ENCODE data around the gene OR14J1.
"Not testable (repeated sequence)": the region's sequence is repeated elsewhere in the genome, so short reads cannot be mapped to it uniquely, and the experiment has no call there.

OR14J1 gene, protein sequence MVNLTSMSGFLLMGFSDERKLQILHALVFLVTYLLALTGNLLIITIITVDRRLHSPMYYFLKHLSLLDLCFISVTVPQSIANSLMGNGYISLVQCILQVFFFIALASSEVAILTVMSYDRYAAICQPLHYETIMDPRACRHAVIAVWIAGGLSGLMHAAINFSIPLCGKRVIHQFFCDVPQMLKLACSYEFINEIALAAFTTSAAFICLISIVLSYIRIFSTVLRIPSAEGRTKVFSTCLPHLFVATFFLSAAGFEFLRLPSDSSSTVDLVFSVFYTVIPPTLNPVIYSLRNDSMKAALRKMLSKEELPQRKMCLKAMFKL

DNA sequence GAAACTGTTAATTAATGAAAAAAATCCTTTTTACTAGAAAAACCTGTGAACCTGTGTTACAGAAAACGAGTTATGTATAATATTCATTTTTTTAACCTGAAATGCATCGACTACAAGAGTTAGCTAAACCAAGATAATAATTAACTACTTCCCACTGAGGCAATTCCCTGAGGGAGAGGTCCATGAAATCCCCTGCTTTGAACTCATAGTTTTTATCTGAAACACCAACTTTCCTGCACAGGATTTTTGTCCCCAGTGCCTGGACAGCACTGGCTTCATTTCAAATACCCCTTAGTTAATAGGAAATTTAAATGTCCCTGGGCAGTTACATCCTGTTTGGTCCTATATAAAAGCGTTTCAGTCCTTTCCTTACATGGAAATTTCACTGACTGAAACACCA is at the start of gene OR14J1:
Gene OR14J1 (plus strand): TSS at position 386 of the 400 bp plus-strand sequence. CDS start 4,989 bp downstream, outside the sequence.
- H3K4me1 Mint-ChIP-seq (ENCODE audit: low read depth) = no peaks in the 10 kb centered on the region
- no peak within 1 kb of the TSS for H3K27ac Mint-ChIP-seq
- H3K4me3 Mint-ChIP-seq = no peak within 1 kb of the TSS
- peaks cover 30% of the 10 kb centered on the region for H3K27me3 Mint-ChIP-seq
- no peaks in the 10 kb centered on the region for H3K9me3 Mint-ChIP-seq
- H3K36me3 Mint-ChIP-seq (ENCODE audit: low read depth) = no peaks in the 10 kb centered on the region

DNA sequence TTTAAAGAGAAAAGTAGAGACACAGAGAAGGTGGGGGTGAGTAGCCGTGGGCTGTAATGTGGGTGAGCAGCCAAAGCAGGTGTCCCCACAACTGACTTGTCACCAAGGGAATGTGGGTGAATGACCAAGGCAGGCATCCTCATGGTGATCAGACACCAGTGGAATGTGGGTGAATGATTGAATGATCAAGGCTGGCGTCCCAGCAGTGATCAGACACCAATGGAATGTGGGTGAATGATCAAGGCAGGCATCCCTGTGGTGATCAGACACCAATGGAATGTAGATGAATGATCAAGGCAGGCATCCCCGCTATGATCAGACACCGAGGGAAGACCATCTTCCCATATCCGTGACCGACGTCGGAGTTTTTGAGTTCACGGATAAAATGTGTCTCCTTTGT is 49.8 kb upstream of the OR14J1 start:
- Mint-ChIP-seq H3K4me1 (ENCODE audit: low read depth) (no peaks in the 10 kb centered on the region), H3K36me3 (ENCODE audit: low read depth) (no peaks in the 10 kb centered on the region), H3K4me3 (no peak overlapping the region), H3K9me3 (peaks cover 32% of the 10 kb centered on the region), H3K27me3 (peaks cover 28% of the 10 kb centered on the region), H3K27ac (no peak overlapping the region)

DNA sequence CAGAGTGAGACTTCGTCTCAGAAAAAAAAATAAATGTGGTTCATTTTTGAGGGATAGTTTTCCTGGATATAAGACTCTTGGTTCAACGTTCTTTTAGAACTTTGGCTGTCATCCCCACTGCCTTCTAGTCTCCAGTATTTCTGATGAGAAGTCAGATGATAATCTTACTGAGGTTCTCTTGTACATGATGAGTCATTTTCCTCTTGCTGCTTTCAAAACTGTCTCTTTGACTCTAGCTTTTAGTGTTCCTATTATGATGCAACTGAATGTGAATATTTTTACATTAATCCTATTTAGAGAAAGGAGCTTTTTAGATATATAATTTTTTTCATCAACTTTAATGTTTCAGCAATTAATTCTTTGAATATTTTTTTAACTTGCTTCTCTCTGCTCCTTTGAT is 46.0 kb upstream of the OR14J1 start:
- Mint-ChIP-seq H3K4me3 (no peak overlapping the region), H3K36me3 (ENCODE audit: low read depth) (no peaks in the 10 kb centered on the region), H3K4me1 (ENCODE audit: low read depth) (no peaks in the 10 kb centered on the region), H3K9me3 (peaks cover 25% of the 10 kb centered on the region), H3K27me3 (peaks cover 14% of the 10 kb centered on the region), H3K27ac (no peak overlapping the region)

DNA sequence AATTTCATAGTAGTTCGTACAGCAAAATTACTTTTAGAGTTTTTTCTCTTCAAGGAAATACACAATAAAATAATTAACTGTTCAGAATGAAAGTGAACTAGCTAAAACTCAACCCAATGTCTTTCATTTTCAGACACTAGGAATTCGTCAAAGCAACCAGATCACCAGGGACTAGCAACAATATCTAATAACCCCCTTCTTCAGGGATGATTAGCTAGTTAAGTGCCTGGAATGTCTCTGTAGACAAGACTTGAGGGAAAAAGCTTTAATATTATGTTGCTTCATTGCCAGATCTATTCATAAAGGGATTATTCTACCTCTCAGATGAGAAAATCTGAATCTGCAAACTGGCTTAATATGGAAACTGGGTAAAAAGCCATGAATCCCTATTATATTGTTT is 41.8 kb upstream of the OR14J1 start:
- H3K9me3 Mint-ChIP-seq = peaks cover 11% of the 10 kb centered on the region
- peaks cover 16% of the 10 kb centered on the region for H3K27me3 Mint-ChIP-seq
- no peaks in the 10 kb centered on the region for H3K4me1 Mint-ChIP-seq (ENCODE audit: low read depth)
- H3K27ac Mint-ChIP-seq = no peak overlapping the region
- H3K36me3 Mint-ChIP-seq (ENCODE audit: low read depth) = no peaks in the 10 kb centered on the region
- no peak overlapping the region for H3K4me3 Mint-ChIP-seq

DNA sequence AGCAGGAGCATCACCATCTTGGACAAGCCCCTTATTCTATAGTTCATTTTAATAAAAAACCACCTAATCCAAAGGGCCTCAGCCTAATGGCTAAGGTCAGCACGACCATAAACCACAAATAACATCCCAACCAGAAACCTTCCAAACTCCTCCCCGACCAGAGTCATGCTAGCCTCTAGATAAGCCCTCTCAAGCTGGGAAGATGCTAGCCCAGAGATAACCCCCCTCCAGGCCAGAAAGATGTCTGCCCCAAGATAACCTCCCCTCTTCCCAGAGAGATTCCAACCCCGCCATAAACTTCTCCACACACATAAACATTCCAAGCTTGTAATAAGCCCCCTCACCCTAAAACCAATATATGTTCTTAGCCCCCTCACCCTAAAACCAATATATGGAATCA is 38.5 kb upstream of the OR14J1 start:
- H3K9me3 Mint-ChIP-seq = no peaks in the 10 kb centered on the region
- peaks cover 37% of the 10 kb centered on the region for H3K27me3 Mint-ChIP-seq
- no peaks in the 10 kb centered on the region for H3K4me1 Mint-ChIP-seq (ENCODE audit: low read depth)
- H3K27ac Mint-ChIP-seq = no peak overlapping the region
- no peaks in the 10 kb centered on the region for H3K36me3 Mint-ChIP-seq (ENCODE audit: low read depth)
- H3K4me3 Mint-ChIP-seq = no peak overlapping the region

DNA sequence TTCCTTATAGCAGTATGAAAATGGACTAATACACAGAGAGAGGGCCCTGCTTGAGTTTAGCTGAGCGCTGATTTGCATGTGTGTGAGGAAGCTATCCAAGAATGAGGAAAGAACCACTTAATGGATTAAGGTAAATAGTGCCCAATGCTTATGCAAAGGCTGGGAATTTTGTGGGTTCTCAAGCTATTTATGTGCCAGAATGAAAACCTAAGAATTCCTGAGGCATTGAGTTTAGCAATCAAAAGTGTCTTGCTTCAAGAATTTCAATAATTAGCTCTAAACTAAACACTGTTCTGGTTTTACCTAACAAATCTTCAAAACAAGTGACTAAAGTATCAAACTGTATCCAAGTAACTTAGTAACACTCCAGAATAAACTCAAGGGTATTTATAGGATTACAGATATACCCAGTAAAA is 7.0 kb upstream of the OR14J1 start:
- H3K4me1 Mint-ChIP-seq (ENCODE audit: low read depth) = no peaks in the 10 kb centered on the region
- H3K27ac Mint-ChIP-seq = no peak overlapping the region
- H3K27me3 Mint-ChIP-seq = peaks cover 22% of the 10 kb centered on the region
- no peaks in the 10 kb centered on the region for H3K36me3 Mint-ChIP-seq (ENCODE audit: low read depth)
- H3K4me3 Mint-ChIP-seq = no peak overlapping the region
- H3K9me3 Mint-ChIP-seq = no peaks in the 10 kb centered on the region

DNA sequence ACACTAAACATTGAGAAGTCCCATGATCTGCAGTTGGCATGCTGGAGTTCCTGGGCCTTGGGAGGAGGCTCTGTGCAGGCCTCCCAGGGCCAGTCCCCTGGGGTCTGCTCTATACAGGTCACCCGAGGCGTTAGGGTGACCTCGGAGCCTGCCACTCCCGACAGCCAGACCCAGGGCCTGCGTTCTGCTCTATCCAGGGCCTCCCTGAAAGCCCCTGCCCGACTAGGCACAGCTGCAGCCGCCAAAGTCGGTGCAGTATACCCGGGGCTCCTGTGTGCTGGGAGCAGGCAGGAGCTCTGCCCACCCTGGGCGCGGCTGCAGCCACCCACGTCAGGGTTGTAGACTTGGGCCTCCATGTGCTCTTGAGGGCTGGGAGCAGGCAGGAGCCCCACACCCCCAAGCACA is 6.3 kb upstream of the OR14J1 start:
- peaks cover 22% of the 10 kb centered on the region for H3K27me3 Mint-ChIP-seq
- no peak overlapping the region for H3K27ac Mint-ChIP-seq
- H3K4me1 Mint-ChIP-seq (ENCODE audit: low read depth) = no peaks in the 10 kb centered on the region
- no peak overlapping the region for H3K4me3 Mint-ChIP-seq
- no peaks in the 10 kb centered on the region for H3K9me3 Mint-ChIP-seq
- no peaks in the 10 kb centered on the region for H3K36me3 Mint-ChIP-seq (ENCODE audit: low read depth)

DNA sequence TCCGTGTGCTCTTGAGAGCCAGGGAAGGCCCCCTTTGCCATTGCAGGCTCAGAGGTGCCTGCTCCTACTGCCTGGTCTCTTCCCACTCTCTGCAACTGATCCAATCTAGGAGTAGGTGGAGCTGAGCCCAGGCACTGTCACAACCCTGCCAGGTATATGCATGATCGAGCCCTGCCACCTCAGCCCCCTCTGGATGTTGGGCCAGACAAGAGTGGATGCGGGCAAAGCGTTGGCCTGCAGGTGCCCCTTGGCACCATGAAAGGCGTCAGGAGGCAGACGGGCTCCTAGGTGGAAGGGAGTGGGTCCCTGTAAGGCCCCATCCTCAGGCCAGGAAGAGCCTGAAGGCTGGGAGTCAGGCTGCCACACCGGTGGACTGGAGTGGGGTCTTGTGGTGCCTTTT is 5.9 kb upstream of the OR14J1 start:
- Mint-ChIP-seq H3K4me1 (ENCODE audit: low read depth) (no peaks in the 10 kb centered on the region), H3K27me3 (peaks cover 21% of the 10 kb centered on the region), H3K36me3 (ENCODE audit: low read depth) (no peaks in the 10 kb centered on the region), H3K4me3 (no peak overlapping the region), H3K9me3 (no peaks in the 10 kb centered on the region), H3K27ac (no peak overlapping the region)

DNA sequence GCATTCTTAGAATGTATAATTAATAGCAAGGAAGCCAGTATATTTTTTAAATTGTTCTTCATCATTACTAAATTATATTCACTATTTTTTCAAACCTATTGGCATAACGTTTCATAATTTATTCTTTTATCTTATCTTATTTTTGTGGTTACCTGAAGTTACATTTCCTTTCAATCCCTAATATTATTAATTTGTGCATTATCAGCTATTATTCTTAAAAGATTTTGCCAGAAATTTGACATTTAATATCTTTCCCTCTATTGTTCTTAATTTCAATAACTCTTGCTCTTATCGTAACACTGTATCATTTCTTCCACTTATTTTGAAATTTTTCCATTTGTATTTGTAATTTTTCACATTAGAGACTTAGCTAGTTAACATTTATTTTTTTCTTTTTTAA is 18.4 kb downstream of the OR14J1 start:
- Mint-ChIP-seq H3K9me3 (no peaks in the 10 kb centered on the region), H3K27ac (no peak overlapping the region), H3K27me3 (peaks cover 35% of the 10 kb centered on the region), H3K36me3 (ENCODE audit: low read depth) (no peaks in the 10 kb centered on the region), H3K4me3 (no peak overlapping the region), H3K4me1 (ENCODE audit: low read depth) (no peaks in the 10 kb centered on the region)

DNA sequence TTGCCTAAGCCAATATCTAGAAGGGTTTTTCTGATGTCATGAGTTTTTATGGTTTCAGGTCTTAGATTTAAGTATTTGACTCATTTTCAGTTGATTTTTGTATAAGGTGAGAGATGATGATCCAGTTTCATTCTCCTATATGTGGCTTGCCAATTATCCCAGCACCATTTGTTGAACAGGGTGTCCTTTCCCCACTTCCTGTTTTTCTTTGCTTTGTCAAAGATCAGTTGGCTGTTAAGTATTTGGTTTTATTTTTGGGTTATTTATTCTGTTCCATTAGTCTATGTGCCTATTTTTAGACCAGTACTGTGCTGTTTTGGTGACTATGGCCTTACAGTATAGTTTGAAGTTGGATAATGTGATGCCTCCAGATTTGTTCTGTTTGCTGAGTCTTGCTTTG is 21.8 kb downstream of the OR14J1 start:
- H3K27me3 Mint-ChIP-seq = peaks cover 25% of the 10 kb centered on the region
- not testable (repeated sequence) for H3K4me1 Mint-ChIP-seq (ENCODE audit: low read depth); H3K4me3 Mint-ChIP-seq; H3K27ac Mint-ChIP-seq; H3K36me3 Mint-ChIP-seq (ENCODE audit: low read depth); H3K9me3 Mint-ChIP-seq

DNA sequence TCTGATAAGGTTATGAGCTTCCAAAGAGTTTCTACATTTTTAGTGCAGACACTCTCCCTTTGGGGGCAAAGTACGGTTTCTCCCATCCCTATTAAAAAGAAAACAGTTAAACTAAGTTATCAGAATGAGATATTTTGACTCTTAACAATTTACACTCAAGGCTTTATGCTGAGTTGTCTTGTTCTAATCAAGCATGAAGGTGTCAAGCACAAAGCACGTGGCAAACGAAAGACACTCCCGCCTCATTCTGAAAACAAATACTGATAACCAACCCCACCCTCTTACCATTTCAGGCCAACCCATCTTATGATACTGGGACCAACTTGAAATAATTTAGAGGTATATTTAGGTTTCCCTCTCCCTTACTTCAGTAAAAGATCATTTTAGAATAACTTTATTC is 24.3 kb downstream of the OR14J1 start:
- Mint-ChIP-seq H3K4me1 (ENCODE audit: low read depth) (no peaks in the 10 kb centered on the region), H3K36me3 (ENCODE audit: low read depth) (no peaks in the 10 kb centered on the region), H3K9me3 (no peaks in the 10 kb centered on the region)

DNA sequence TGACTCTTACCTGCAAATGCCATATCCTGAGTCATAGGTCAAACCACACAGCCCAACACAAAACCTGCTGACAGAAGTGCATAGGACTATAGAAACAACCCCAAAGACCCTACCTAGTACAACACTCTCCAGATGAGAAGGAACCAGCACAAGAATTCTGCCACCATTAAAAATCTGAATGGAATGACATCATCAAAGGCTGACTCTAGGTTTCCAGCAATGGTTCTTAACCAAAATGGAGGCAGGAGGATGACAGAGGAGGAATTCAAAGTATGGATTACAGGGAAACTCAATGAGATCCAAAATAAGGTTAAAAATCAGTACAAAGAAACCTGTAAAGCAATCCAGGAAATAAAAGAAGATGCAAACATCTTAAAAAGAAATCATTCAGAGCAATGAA is 31.2 kb downstream of the OR14J1 start:
- Mint-ChIP-seq H3K36me3 (ENCODE audit: low read depth) (no peaks in the 10 kb centered on the region), H3K9me3 (no peaks in the 10 kb centered on the region), H3K27ac (no peak overlapping the region), H3K27me3 (peaks cover 37% of the 10 kb centered on the region), H3K4me1 (ENCODE audit: low read depth) (peaks cover 6% of the 10 kb centered on the region), H3K4me3 (no peak overlapping the region)

More for the DNA sequence above, 24.3 kb downstream of the OR14J1 start:
- H3K27ac Mint-ChIP-seq = no peak overlapping the region
- H3K4me3 Mint-ChIP-seq = no peak overlapping the region
- peaks cover 30% of the 10 kb centered on the region for H3K27me3 Mint-ChIP-seq

DNA sequence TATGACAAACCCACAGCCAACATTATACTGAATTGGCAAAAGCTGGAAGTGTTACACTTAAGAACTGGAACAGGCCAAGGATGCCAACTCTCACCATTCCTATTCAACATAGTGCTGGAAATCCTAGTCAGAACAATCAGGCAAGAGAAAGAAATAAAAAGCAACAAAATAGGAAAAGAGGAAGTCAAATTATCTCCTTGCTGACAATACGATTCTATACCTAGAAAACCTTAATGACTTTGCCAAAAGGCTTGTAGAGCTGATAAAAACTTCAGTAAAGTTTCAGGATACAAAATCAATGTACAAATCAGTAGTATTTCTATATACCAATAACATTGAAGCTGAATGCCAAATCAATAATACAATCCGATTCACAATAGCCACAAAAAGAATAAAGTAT is 34.8 kb downstream of the OR14J1 start:
- Mint-ChIP-seq H3K4me1 (ENCODE audit: low read depth) (peaks cover 6% of the 10 kb centered on the region), H3K36me3 (ENCODE audit: low read depth) (no peaks in the 10 kb centered on the region), H3K4me3 (no peak overlapping the region), H3K27me3 (peaks cover 37% of the 10 kb centered on the region), H3K9me3 (no peaks in the 10 kb centered on the region), H3K27ac (no peak overlapping the region)

DNA sequence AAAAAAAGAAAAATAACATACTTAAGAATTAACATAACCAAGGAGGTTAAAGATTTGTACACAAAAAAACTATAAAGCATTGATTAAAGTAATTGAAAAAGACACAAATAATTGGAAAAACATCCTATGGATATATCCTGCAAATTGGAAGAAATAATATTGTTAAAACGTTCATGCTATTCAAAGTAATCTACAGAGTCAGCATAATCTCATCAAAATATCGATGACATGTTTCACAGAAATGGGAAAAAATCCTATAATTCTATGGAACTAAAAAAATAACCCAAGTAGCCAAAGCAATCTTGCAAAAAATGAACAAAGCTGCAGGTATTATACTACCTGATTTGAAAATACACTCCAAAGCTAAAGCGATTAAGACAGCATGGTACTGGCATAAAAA is 43.9 kb downstream of the OR14J1 start:
- no peak overlapping the region for H3K4me3 Mint-ChIP-seq
- peaks cover 3% of the 10 kb centered on the region for H3K9me3 Mint-ChIP-seq
- no peaks in the 10 kb centered on the region for H3K36me3 Mint-ChIP-seq (ENCODE audit: low read depth)
- peaks cover 20% of the 10 kb centered on the region for H3K27me3 Mint-ChIP-seq
- no peaks in the 10 kb centered on the region for H3K4me1 Mint-ChIP-seq (ENCODE audit: low read depth)
- no peak overlapping the region for H3K27ac Mint-ChIP-seq

DNA sequence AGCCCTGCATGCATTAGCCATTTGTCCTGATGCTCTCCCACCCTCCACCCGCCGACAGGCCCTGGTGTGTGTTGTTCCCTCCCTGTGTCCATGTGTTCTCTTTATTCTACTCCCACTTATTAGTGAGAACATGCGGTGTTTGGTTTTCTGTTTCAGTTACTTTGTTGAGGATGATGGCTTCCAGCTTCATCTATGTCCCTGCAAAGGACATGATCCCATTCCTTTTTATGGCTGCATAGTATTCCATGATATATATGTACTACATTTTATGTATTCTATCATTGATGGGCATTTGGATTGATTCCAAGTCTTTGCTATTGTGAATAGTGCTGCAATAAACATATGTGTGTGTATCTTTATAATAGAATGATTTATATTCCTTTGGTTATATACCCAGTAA is 47.8 kb downstream of the OR14J1 start:
- not testable (repeated sequence) for H3K4me1 Mint-ChIP-seq (ENCODE audit: low read depth); H3K4me3 Mint-ChIP-seq
- peaks cover 12% of the 10 kb centered on the region for H3K9me3 Mint-ChIP-seq

DNA sequence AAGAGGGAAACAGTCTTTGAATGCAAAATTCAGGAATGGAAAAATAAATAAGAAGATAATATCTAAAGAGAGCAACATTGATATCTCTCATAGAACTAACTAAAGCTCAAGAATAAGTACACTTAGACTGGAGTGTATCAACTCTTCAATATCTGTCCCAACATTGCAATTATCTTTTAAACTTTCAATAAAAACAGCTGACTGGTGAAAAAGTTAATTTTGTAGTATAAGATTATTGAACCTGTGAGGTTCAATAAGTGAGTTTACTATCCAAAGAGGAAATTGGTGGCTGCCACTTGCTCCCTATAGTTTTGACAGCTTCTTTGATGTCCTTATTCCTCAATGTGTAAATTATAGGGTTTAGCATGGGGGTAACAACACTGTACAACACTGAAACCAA is 53.5 kb downstream of the OR14J1 start:
- no peaks in the 10 kb centered on the region for H3K4me1 Mint-ChIP-seq (ENCODE audit: low read depth)
- peaks cover 53% of the 10 kb centered on the region for H3K27me3 Mint-ChIP-seq
- H3K36me3 Mint-ChIP-seq (ENCODE audit: low read depth) = no peaks in the 10 kb centered on the region
- no peak overlapping the region for H3K27ac Mint-ChIP-seq
- H3K9me3 Mint-ChIP-seq = peaks cover 9% of the 10 kb centered on the region
- H3K4me3 Mint-ChIP-seq = no peak overlapping the region

More for the DNA sequence above, 47.8 kb downstream of the OR14J1 start:
- not testable (repeated sequence) for H3K27ac Mint-ChIP-seq; H3K36me3 Mint-ChIP-seq (ENCODE audit: low read depth)
- H3K27me3 Mint-ChIP-seq = peaks cover 43% of the 10 kb centered on the region
